BE2C (cell line): Measurements from ENCODE around the gene LYPD4.

ENCODE experiments used
- DNase-seq: peaks from one replicate; pipeline ENCODE4 v3.0.0-alpha.2; 2020
- H3K27me3 ChIP-seq: fragments of 250-450 bp; sonication (Bioruptor Pico); 2 replicates; pipeline ENCODE4 v1.5.1; 2020; ENCODE audit warnings: mild to moderate bottlenecking
- H3K36me3 ChIP-seq: fragments of 250-450 bp; sonication (Bioruptor Pico); 2 replicates; pipeline ENCODE4 v1.5.1; 2020; ENCODE audit warnings: mild to moderate bottlenecking
- H3K4me1 ChIP-seq: fragments of 250-450 bp; sonication (Bioruptor Pico); 2 replicates; pipeline ENCODE4 v1.5.1; 2020
- H3K4me3 ChIP-seq: 2 replicates; pipeline ENCODE4 v1.5.1; 2011; ENCODE audit warnings: low read depth, low read length
- H3K9me3 ChIP-seq: fragments of 250-450 bp; sonication (Bioruptor Pico); 2 replicates; pipeline ENCODE4 v1.5.1; 2020
- TF ChIP-seq, protein P1 (sequence below): IDR thresholded peaks from 2 replicates; pipeline ENCODE4 v1.5.1; 2012; ENCODE audit warnings: mild to moderate bottlenecking, low read depth, low read length

Gene LYPD4

DNA sequence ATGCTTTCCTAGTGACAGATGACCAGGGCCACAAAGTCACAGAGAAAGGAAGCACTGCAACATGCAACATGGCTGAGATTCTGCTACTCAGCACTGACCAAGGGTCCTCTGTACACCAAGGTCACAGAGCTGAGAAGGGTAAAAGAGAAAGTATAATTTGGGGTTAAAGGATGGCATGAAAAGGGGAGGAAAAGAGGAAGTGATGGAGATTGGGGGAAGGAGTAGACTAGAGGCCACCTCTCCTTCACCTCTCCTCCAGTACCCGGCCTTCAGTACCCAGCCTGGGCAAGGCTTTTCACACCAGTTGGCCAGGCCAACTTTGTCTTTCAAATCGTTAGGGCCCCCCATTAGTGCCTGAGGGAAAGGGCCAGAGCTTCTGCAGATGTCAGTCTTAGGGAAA lies 9.3 kb upstream of the LYPD4 start:
- TF ChIP-seq, protein P1, sequence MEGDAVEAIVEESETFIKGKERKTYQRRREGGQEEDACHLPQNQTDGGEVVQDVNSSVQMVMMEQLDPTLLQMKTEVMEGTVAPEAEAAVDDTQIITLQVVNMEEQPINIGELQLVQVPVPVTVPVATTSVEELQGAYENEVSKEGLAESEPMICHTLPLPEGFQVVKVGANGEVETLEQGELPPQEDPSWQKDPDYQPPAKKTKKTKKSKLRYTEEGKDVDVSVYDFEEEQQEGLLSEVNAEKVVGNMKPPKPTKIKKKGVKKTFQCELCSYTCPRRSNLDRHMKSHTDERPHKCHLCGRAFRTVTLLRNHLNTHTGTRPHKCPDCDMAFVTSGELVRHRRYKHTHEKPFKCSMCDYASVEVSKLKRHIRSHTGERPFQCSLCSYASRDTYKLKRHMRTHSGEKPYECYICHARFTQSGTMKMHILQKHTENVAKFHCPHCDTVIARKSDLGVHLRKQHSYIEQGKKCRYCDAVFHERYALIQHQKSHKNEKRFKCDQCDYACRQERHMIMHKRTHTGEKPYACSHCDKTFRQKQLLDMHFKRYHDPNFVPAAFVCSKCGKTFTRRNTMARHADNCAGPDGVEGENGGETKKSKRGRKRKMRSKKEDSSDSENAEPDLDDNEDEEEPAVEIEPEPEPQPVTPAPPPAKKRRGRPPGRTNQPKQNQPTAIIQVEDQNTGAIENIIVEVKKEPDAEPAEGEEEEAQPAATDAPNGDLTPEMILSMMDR: no peak
- Histone ChIP-seq H3K4me1 (no peaks in the 10 kb centered on the region), H3K27me3 (peaks cover 83% of the 10 kb centered on the region), H3K9me3 (no peaks in the 10 kb centered on the region), H3K36me3 (no peaks in the 10 kb centered on the region), H3K4me3 (no peak overlapping the region)
- no peak for DNase-seq

GRCh38 chr19:41853344-41853743 lies 8.9 kb upstream of the LYPD4 start:
- peaks cover 87% of the 10 kb centered on the region for H3K27me3 ChIP-seq
- H3K4me3 ChIP-seq: no peak overlapping the region
- TF ChIP-seq, protein P1: no peak

DNA sequence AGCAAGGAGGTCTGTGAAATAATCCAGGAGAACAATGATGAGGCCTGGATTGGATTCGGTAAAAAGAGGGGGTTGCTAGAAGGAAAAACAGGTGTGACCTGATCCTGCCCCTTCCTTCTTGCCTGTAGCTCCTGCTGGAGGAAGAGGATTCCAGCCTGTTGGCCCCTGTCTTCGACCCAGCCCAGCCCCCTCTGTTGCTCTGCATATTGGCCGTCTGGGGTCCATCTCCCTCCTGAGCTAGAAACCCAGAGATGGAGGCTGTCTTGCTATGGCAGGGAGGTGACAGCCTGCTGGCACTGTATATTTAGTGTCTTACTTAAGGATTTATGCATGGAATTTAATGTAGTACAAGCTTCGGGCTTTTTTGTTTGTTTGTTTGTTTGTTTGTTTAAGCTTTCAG lies 7.0 kb upstream of the LYPD4 start:
- TF ChIP-seq, protein P1: no peak
- Histone ChIP-seq H3K4me1 (no peaks in the 10 kb centered on the region), H3K36me3 (no peaks in the 10 kb centered on the region), H3K27me3 (peaks cover 71% of the 10 kb centered on the region), H3K9me3 (no peaks in the 10 kb centered on the region), H3K4me3 (no peak overlapping the region)
- no peak for DNase-seq

More at GRCh38 chr19:41853344-41853743, 8.9 kb upstream of the LYPD4 start:
- H3K9me3 ChIP-seq: no peaks in the 10 kb centered on the region
- H3K36me3 ChIP-seq: no peaks in the 10 kb centered on the region
- H3K4me1 ChIP-seq: no peaks in the 10 kb centered on the region
- DNase-seq: no peak

- H3K4me1 ChIP-seq: no peaks in the 10 kb centered on the region
- no peak overlapping the region for H3K4me3 ChIP-seq
- H3K9me3 ChIP-seq: no peaks in the 10 kb centered on the region
- H3K36me3 ChIP-seq: no peaks in the 10 kb centered on the region
- H3K27me3 ChIP-seq: peaks cover 65% of the 10 kb centered on the region
- TF ChIP-seq, protein P1: no peak
- no peak for DNase-seq
Observed at GRCh38 chr19:41850381-41850780, 5.9 kb upstream of the LYPD4 start.

DNA sequence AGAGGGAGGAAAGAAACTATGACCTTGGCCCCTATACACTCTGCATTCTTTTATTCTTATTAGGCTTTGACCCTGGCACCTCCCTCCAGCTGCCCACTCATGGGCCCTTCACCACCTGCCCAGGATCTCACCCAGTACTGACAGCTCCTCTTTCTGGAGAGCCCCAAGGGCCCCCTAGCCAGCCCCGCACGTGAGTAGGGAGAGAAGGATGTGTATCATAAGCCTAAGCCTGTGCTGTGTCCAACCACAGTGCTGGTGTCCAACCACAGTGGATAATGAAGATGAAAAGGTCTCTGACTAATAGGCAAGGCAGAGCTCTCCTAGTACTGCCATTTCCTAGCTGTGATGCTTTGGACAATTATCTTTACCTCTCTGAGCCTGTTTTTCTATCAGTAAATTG lies 4.6 kb upstream of the LYPD4 start:
- no peak overlapping the region for H3K4me3 ChIP-seq
- TF ChIP-seq, protein P1: no peak
- H3K36me3 ChIP-seq: no peaks in the 10 kb centered on the region
- H3K27me3 ChIP-seq: peaks cover 51% of the 10 kb centered on the region
- H3K4me1 ChIP-seq: no peaks in the 10 kb centered on the region
- DNase-seq: no peak
- no peaks in the 10 kb centered on the region for H3K9me3 ChIP-seq

DNA sequence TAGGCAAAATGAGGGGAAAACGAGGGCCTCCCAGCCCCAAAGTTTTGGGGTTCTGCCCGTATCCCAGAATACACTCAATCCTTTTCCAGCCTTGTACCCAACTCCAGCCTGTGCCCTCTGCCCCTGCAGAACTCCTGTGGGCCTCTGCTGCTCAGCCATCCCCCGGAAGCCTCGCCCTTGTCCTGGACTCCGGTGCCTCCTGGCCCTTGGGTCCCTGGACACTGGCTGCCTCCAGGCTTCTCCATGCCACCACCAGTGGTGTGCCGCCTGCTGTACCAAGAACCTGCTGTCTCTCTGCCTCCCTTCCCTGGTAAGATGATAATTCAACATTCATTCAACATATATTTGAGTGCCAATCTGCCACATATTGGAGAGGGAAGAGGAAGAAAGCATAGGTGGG lies 4.2 kb upstream of the LYPD4 start:
- no peaks in the 10 kb centered on the region for H3K4me1 ChIP-seq
- no peaks in the 10 kb centered on the region for H3K9me3 ChIP-seq
- TF ChIP-seq, protein P1: no peak
- H3K27me3 ChIP-seq: peaks cover 47% of the 10 kb centered on the region
- H3K4me3 ChIP-seq: no peak overlapping the region
- H3K36me3 ChIP-seq: no peaks in the 10 kb centered on the region
- DNase-seq: no peak
